Measurements from ENCODE around the gene DAPK2.

DNA sequence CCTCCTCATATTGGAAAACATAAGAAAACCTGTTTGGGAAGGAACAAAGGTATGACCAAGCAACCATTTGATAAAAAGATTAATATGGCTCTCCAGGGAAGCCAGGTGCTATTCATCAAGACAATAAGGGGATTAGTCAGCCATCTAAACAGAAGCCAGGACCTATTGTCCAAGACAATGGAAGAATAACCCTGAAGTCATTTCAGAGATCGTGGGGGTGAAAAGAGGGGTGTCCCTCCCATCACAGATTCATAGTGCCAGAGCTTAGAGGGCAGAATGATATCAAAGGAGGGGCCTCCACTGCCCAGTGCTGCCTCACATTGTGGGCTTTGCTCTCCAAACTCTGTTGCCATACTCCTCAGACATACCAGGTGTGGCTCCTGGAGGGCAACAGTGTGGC lies 73.5 kb downstream of the DAPK2 start:
- TF ChIP-seq, protein P1, sequence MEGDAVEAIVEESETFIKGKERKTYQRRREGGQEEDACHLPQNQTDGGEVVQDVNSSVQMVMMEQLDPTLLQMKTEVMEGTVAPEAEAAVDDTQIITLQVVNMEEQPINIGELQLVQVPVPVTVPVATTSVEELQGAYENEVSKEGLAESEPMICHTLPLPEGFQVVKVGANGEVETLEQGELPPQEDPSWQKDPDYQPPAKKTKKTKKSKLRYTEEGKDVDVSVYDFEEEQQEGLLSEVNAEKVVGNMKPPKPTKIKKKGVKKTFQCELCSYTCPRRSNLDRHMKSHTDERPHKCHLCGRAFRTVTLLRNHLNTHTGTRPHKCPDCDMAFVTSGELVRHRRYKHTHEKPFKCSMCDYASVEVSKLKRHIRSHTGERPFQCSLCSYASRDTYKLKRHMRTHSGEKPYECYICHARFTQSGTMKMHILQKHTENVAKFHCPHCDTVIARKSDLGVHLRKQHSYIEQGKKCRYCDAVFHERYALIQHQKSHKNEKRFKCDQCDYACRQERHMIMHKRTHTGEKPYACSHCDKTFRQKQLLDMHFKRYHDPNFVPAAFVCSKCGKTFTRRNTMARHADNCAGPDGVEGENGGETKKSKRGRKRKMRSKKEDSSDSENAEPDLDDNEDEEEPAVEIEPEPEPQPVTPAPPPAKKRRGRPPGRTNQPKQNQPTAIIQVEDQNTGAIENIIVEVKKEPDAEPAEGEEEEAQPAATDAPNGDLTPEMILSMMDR (IDR thresholded peaks at IDR 0.05) = no peak
- TF ChIP-seq POLR2A (IDR thresholded peaks at IDR 0.05) (no peak), POLR2AphosphoS5 (IDR thresholded peaks at IDR 0.05) (no peak)
